Activated CD8-positive, alpha-beta memory T cell treated with anti-CD3 and anti-CD28 coated beads for 36 hours (primary cell): Measurements from ENCODE around the gene PTPRG. TPM values are rescaled to one million over a fixed set of nuclear protein-coding genes. Genes with fewer than 3 reads are reported as not detected.

Experiments
- CTCF ChIA-PET: fragments of 350-600 bp; sonication (Branson Sonifier 250); formaldehyde crosslinking; loops from one replicate; lab custom pipeline; 2021; ENCODE audit warnings: antibody characterized with exemption; lab: Charles Lee
- POLR2A ChIA-PET: fragments of 350-600 bp; sonication (Branson Sonifier 250); formaldehyde crosslinking; loops from one replicate; lab custom pipeline; 2021; ENCODE audit warnings: antibody characterized with exemption; lab: Charles Lee
- total RNA-seq, 2 experiments: library from RNA; stranded (reverse); gene quantifications; one replicate each; pipeline ENCODE4 v1.2.3, GENCODE V29; 2021

Gene PTPRG
- total RNA-seq, 2 experiments from 2014 or later = not detected

GRCh38 chr3:61862614-61863289 is 301.4 kb downstream of the PTPRG start:
- POLR2A ChIA-PET = no interaction called here
- CTCF ChIA-PET = no interaction called here

GRCh38 chr3:61863579-61863978 is 302.2 kb downstream of the PTPRG start:
- POLR2A ChIA-PET = no interaction called here
- CTCF ChIA-PET = no interaction called here

- POLR2A ChIA-PET = no interaction called here
- CTCF ChIA-PET = no interaction called here
Measured at GRCh38 chr3:61864886-61865285, 303.5 kb downstream of the PTPRG start.

- POLR2A ChIA-PET = no interaction called here
Measured at GRCh38 chr3:61865466-61866152, 304.2 kb downstream of the PTPRG start.

GRCh38 chr3:61866153-61866542 is 304.8 kb downstream of the PTPRG start:
- POLR2A ChIA-PET = no interaction called here
- CTCF ChIA-PET = no interaction called here

More at GRCh38 chr3:61865466-61866152, 304.2 kb downstream of the PTPRG start:
- CTCF ChIA-PET = no interaction called here

GRCh38 chr3:61866961-61867461 is 305.6 kb downstream of the PTPRG start:
- ChIA-PET POLR2A (no interaction called here), CTCF (no interaction called here)

- ChIA-PET POLR2A (no interaction called here), CTCF (no interaction called here)
Measured at GRCh38 chr3:61868499-61868898, 307.1 kb downstream of the PTPRG start.

GRCh38 chr3:61869371-61869770 is 308.0 kb downstream of the PTPRG start:
- ChIA-PET CTCF (no interaction called here), POLR2A (no interaction called here)

GRCh38 chr3:61871644-61872043 is 310.3 kb downstream of the PTPRG start:
- POLR2A ChIA-PET = no interaction called here
- CTCF ChIA-PET = no interaction called here

- POLR2A ChIA-PET = no interaction called here
- CTCF ChIA-PET = no interaction called here
Measured at GRCh38 chr3:61872077-61872706, 310.8 kb downstream of the PTPRG start.

- CTCF ChIA-PET = no interaction called here
Measured at GRCh38 chr3:61875046-61875844, 313.9 kb downstream of the PTPRG start.

GRCh38 chr3:61875976-61876671 is 314.8 kb downstream of the PTPRG start:
- ChIA-PET POLR2A (no interaction called here), CTCF (no interaction called here)

More at GRCh38 chr3:61875046-61875844, 313.9 kb downstream of the PTPRG start:
- POLR2A ChIA-PET = no interaction called here

- POLR2A ChIA-PET = no interaction called here
- CTCF ChIA-PET = no interaction called here
Measured at GRCh38 chr3:61876797-61877196, 315.4 kb downstream of the PTPRG start.

- ChIA-PET POLR2A (no interaction called here), CTCF (no interaction called here)
Measured at GRCh38 chr3:61877359-61878138, 316.2 kb downstream of the PTPRG start.

- ChIA-PET POLR2A (no interaction called here), CTCF (no interaction called here)
Measured at GRCh38 chr3:61882253-61882652, 320.9 kb downstream of the PTPRG start.

- ChIA-PET CTCF (no interaction called here), POLR2A (interaction anchor here (0.6 kb wide), 1 partner anchor 281 kb away, joined by 7 read pairs; no protein-coding TSS in a partner anchor)
Measured at GRCh38 chr3:61884794-61885193, 323.4 kb downstream of the PTPRG start.

- ChIA-PET POLR2A (no interaction called here), CTCF (no interaction called here)
Measured at GRCh38 chr3:61885414-61885813, 324.0 kb downstream of the PTPRG start.

- ChIA-PET CTCF (no interaction called here), POLR2A (no interaction called here)
Measured at GRCh38 chr3:61887206-61887605, 325.8 kb downstream of the PTPRG start.
